ENCODE results near the gene IRS2.

- TF ChIP-seq, protein P1, sequence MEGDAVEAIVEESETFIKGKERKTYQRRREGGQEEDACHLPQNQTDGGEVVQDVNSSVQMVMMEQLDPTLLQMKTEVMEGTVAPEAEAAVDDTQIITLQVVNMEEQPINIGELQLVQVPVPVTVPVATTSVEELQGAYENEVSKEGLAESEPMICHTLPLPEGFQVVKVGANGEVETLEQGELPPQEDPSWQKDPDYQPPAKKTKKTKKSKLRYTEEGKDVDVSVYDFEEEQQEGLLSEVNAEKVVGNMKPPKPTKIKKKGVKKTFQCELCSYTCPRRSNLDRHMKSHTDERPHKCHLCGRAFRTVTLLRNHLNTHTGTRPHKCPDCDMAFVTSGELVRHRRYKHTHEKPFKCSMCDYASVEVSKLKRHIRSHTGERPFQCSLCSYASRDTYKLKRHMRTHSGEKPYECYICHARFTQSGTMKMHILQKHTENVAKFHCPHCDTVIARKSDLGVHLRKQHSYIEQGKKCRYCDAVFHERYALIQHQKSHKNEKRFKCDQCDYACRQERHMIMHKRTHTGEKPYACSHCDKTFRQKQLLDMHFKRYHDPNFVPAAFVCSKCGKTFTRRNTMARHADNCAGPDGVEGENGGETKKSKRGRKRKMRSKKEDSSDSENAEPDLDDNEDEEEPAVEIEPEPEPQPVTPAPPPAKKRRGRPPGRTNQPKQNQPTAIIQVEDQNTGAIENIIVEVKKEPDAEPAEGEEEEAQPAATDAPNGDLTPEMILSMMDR (IDR thresholded peaks at IDR 0.05): no peak
- TF ChIP-seq, protein P2, sequence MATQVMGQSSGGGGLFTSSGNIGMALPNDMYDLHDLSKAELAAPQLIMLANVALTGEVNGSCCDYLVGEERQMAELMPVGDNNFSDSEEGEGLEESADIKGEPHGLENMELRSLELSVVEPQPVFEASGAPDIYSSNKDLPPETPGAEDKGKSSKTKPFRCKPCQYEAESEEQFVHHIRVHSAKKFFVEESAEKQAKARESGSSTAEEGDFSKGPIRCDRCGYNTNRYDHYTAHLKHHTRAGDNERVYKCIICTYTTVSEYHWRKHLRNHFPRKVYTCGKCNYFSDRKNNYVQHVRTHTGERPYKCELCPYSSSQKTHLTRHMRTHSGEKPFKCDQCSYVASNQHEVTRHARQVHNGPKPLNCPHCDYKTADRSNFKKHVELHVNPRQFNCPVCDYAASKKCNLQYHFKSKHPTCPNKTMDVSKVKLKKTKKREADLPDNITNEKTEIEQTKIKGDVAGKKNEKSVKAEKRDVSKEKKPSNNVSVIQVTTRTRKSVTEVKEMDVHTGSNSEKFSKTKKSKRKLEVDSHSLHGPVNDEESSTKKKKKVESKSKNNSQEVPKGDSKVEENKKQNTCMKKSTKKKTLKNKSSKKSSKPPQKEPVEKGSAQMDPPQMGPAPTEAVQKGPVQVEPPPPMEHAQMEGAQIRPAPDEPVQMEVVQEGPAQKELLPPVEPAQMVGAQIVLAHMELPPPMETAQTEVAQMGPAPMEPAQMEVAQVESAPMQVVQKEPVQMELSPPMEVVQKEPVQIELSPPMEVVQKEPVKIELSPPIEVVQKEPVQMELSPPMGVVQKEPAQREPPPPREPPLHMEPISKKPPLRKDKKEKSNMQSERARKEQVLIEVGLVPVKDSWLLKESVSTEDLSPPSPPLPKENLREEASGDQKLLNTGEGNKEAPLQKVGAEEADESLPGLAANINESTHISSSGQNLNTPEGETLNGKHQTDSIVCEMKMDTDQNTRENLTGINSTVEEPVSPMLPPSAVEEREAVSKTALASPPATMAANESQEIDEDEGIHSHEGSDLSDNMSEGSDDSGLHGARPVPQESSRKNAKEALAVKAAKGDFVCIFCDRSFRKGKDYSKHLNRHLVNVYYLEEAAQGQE (IDR thresholded peaks at IDR 0.05; ENCODE audit: insufficient read depth in 1 of 2, low read depth in 2 of 2, low read length in 1 of 2): no peak
Observed at GRCh38 chr13:109768176-109768575, 18.2 kb downstream of the IRS2 start.
